SK-N-SH (cell line): ENCODE data around the gene CD207.

Experiments
- CHD2 ChIP-seq: fragments of 150-350 bp; IDR thresholded peaks from 2 replicates; pipeline ENCODE4 v1.6.1; 2018; ENCODE audit warnings: low read length; ENCODE audit not compliant: partially characterized antibody
- EZH2phosphoT487 ChIP-seq: fragments of 200-600 bp; sonication (generic); IDR thresholded peaks from 2 replicates; pipeline ENCODE4 v1.6.1; 2017; ENCODE audit warnings: low read depth, mixed run types, mild to moderate bottlenecking, antibody characterized with exemption, moderate library complexity, borderline replicate concordance
- FOXM1 ChIP-seq: IDR thresholded peaks from 2 replicates; pipeline ENCODE4 v1.4.0; 2012; ENCODE audit warnings: low read depth, mild to moderate bottlenecking
- POLR2AphosphoS5 ChIP-seq: IDR thresholded peaks from 2 replicates; pipeline ENCODE4 v1.6.1; 2012; ENCODE audit warnings: low read depth, low read length
- RAD21 ChIP-seq: IDR thresholded peaks from 2 replicates; pipeline ENCODE4 v1.6.1; 2012; ENCODE audit warnings: mild to moderate bottlenecking, low read length
- TF ChIP-seq, protein P1 (sequence below): fragments of 200-600 bp; sonication (generic); IDR thresholded peaks from 2 replicates; pipeline ENCODE4 v1.6.1; 2017; ENCODE audit warnings: antibody characterized with exemption, mild to moderate bottlenecking, moderate library complexity
- TF ChIP-seq, protein P2 (sequence below): IDR thresholded peaks from 2 replicates; pipeline ENCODE4 v1.6.1; 2012; ENCODE audit warnings: mild to moderate bottlenecking, low read depth, low read length, moderate library complexity

DNA sequence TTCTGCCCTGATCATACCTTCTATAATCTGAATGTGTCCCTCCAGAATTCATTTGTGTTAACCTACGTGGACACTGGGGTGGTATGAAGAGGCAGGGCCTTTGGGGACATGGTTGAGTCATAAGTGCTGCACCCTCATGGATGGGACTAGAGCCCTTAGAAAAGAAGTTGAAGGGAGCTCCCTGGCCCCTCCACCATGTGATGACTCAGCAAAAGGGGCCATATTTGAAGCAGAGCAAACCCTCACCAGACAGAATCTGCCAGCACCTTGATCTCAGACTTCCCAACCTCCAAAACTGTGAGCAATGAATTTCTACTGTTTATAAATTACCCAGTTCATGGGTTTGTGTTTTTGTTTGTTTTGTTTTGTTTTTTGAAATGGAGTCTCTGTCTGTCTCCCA lies 33.4 kb upstream of the CD207 start:
- TF ChIP-seq FOXM1 (no peak), CHD2 (no peak), POLR2AphosphoS5 (no peak), EZH2phosphoT487 (no peak), RAD21 (no peak)
- TF ChIP-seq, protein P1, sequence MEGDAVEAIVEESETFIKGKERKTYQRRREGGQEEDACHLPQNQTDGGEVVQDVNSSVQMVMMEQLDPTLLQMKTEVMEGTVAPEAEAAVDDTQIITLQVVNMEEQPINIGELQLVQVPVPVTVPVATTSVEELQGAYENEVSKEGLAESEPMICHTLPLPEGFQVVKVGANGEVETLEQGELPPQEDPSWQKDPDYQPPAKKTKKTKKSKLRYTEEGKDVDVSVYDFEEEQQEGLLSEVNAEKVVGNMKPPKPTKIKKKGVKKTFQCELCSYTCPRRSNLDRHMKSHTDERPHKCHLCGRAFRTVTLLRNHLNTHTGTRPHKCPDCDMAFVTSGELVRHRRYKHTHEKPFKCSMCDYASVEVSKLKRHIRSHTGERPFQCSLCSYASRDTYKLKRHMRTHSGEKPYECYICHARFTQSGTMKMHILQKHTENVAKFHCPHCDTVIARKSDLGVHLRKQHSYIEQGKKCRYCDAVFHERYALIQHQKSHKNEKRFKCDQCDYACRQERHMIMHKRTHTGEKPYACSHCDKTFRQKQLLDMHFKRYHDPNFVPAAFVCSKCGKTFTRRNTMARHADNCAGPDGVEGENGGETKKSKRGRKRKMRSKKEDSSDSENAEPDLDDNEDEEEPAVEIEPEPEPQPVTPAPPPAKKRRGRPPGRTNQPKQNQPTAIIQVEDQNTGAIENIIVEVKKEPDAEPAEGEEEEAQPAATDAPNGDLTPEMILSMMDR: no peak
- TF ChIP-seq, protein P2, sequence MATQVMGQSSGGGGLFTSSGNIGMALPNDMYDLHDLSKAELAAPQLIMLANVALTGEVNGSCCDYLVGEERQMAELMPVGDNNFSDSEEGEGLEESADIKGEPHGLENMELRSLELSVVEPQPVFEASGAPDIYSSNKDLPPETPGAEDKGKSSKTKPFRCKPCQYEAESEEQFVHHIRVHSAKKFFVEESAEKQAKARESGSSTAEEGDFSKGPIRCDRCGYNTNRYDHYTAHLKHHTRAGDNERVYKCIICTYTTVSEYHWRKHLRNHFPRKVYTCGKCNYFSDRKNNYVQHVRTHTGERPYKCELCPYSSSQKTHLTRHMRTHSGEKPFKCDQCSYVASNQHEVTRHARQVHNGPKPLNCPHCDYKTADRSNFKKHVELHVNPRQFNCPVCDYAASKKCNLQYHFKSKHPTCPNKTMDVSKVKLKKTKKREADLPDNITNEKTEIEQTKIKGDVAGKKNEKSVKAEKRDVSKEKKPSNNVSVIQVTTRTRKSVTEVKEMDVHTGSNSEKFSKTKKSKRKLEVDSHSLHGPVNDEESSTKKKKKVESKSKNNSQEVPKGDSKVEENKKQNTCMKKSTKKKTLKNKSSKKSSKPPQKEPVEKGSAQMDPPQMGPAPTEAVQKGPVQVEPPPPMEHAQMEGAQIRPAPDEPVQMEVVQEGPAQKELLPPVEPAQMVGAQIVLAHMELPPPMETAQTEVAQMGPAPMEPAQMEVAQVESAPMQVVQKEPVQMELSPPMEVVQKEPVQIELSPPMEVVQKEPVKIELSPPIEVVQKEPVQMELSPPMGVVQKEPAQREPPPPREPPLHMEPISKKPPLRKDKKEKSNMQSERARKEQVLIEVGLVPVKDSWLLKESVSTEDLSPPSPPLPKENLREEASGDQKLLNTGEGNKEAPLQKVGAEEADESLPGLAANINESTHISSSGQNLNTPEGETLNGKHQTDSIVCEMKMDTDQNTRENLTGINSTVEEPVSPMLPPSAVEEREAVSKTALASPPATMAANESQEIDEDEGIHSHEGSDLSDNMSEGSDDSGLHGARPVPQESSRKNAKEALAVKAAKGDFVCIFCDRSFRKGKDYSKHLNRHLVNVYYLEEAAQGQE: no peak
